Mesenchymal stem cell (in vitro differentiated cells and primary cell): ENCODE measurements around the gene SORBS1.
"Not testable (repeated sequence)": the region's sequence is repeated elsewhere in the genome, so short reads cannot be mapped to it uniquely, and the experiment has no call there.

ENCODE experiments used
- DNase-seq: peaks from one replicate; pipeline ENCODE4 v3.0.0-alpha.2; 2013
- H2AFZ ChIP-seq: one replicate; pipeline ENCODE4 v1.6.1; 2013; ENCODE audit warnings: low read depth, mild to moderate bottlenecking, control low read depth, inconsistent platforms, low read length, moderate library complexity
- H2AK5ac ChIP-seq: 2 replicates; pipeline ENCODE4 v1.6.1; 2013; ENCODE audit warnings: low read length, moderate library complexity, mild to moderate bottlenecking, inconsistent platforms; ENCODE audit not compliant: severe bottlenecking
- H2BK120ac ChIP-seq: one replicate; pipeline ENCODE4 v1.6.1; 2013; ENCODE audit warnings: low read depth, mild to moderate bottlenecking, inconsistent platforms, low read length, moderate library complexity
- H2BK12ac ChIP-seq, 2 experiments: one replicate each; pipeline ENCODE4 v1.6.1; 2013; ENCODE audit warnings: inconsistent platforms in 2 of 2, low read length in 2 of 2, mild to moderate bottlenecking in 2 of 2, moderate library complexity in 2 of 2, control low read depth in 1 of 2
- H2BK15ac ChIP-seq: one replicate; pipeline ENCODE4 v1.6.1; 2013; ENCODE audit warnings: mild to moderate bottlenecking, low read depth, inconsistent platforms; ENCODE audit not compliant: poor library complexity, severe bottlenecking
- H2BK5ac ChIP-seq: 2 replicates; pipeline ENCODE4 v1.6.1; 2013; ENCODE audit warnings: low read depth, mild to moderate bottlenecking, low read length, control low read depth, inconsistent platforms; ENCODE audit not compliant: poor library complexity, severe bottlenecking
- H3K14ac ChIP-seq, 2 experiments: one replicate each; pipeline ENCODE4 v1.6.1; 2013; ENCODE audit warnings: inconsistent platforms in 2 of 2, low read length in 2 of 2, control low read depth in 1 of 2, mild to moderate bottlenecking in 1 of 2, moderate library complexity in 1 of 2
- H3K18ac ChIP-seq, 2 experiments: one replicate each; pipeline ENCODE4 v1.6.1; 2013; ENCODE audit warnings: inconsistent platforms in 2 of 2, low read length in 2 of 2, control low read depth in 1 of 2, low read depth in 1 of 2, mild to moderate bottlenecking in 1 of 2
- H3K23ac ChIP-seq, 2 experiments: one replicate each; pipeline ENCODE4 v1.6.1; 2013; ENCODE audit warnings: inconsistent platforms in 2 of 2, low read length in 2 of 2, mild to moderate bottlenecking in 2 of 2, moderate library complexity in 2 of 2, control low read depth in 1 of 2
- H3K27ac ChIP-seq: 2 replicates; pipeline ENCODE4 v1.5.1; 2013; ENCODE audit warnings: mild to moderate bottlenecking, moderate library complexity, low read length, control low read depth, inconsistent platforms; ENCODE audit not compliant: poor library complexity, severe bottlenecking
- H3K27me3 ChIP-seq, 2 experiments: 2 replicates each; pipeline versions ENCODE4 v1.6.1 to v1.7.0; 2013; ENCODE audit warnings: low read length in 2 of 2, mild to moderate bottlenecking in 2 of 2, moderate library complexity in 2 of 2, control low read depth in 1 of 2, inconsistent platforms in 1 of 2; ENCODE audit not compliant: control insufficient read depth in 1 of 2, insufficient read depth in 1 of 2
- H3K36me3 ChIP-seq, 2 experiments: 2 replicates each; pipeline versions ENCODE4 v1.6.1 to v1.7.0; 2013; ENCODE audit warnings: low read length in 2 of 2, control low read depth in 1 of 2, inconsistent platforms in 1 of 2, low read depth in 1 of 2, mild to moderate bottlenecking in 1 of 2; ENCODE audit not compliant: insufficient read depth in 2 of 2, control insufficient read depth in 1 of 2
- H3K4ac ChIP-seq, 2 experiments: one replicate each; pipeline ENCODE4 v1.6.1; 2013; ENCODE audit warnings: inconsistent platforms in 2 of 2, low read length in 2 of 2, mild to moderate bottlenecking in 2 of 2, moderate library complexity in 2 of 2, control low read depth in 1 of 2, low read depth in 1 of 2
- H3K4me1 ChIP-seq: 2 replicates; pipeline ENCODE4 v1.6.1; 2013; ENCODE audit warnings: low read depth, low read length, control low read depth; ENCODE audit not compliant: control insufficient read depth, insufficient read depth
- H3K4me2 ChIP-seq: 2 replicates; pipeline ENCODE4 v1.6.1; 2013; ENCODE audit warnings: low read length, mild to moderate bottlenecking, inconsistent platforms; ENCODE audit not compliant: poor library complexity, severe bottlenecking
- H3K4me3 ChIP-seq, 2 experiments: 2 replicates each; pipeline versions ENCODE4 v1.5.1 to v1.7.0; 2013; ENCODE audit warnings: low read length in 2 of 2, mild to moderate bottlenecking in 2 of 2, control low read depth in 1 of 2, low read depth in 1 of 2; ENCODE audit not compliant: insufficient read depth in 1 of 2
- H3K79me1 ChIP-seq: replicated peaks from 2 replicates; pipeline ENCODE4 v1.6.1; 2013; ENCODE audit warnings: mild to moderate bottlenecking, control low read depth, low read length, inconsistent platforms; ENCODE audit not compliant: poor library complexity, severe bottlenecking
- H3K9ac ChIP-seq: 2 replicates; pipeline ENCODE4 v1.7.0; 2013; ENCODE audit warnings: mild to moderate bottlenecking, low read length, moderate library complexity
- H3K9me3 ChIP-seq: 2 replicates; pipeline ENCODE4 v1.7.0; 2013; ENCODE audit warnings: mild to moderate bottlenecking, low read length; ENCODE audit not compliant: control insufficient read depth
- H4K8ac ChIP-seq: one replicate; pipeline ENCODE4 v1.6.1; 2013; ENCODE audit warnings: inconsistent platforms, mild to moderate bottlenecking, low read length, moderate library complexity
- H4K91ac ChIP-seq: one replicate; pipeline ENCODE4 v1.6.1; 2013; ENCODE audit warnings: mild to moderate bottlenecking, low read length, inconsistent platforms
- WGBS: methylation state at CpG from one replicate; pipeline ENCODE4 v1.1.7; 2013; ENCODE audit warnings: mixed read lengths; 5-methylcytosine and 5-hydroxymethylcytosine counted together

The SORBS1 gene

GRCh38 chr10:95350219-95350829 is 210.8 kb downstream of the SORBS1 start:
- Histone ChIP-seq H3K9me3 (no peaks in the 10 kb centered on the region), H2AK5ac (no peak overlapping the region), H3K36me3 (peaks cover 0 to 2% of the 10 kb centered on the region in 2 experiments), H3K23ac (no peak overlapping the region), H3K9ac (no peak overlapping the region), H3K4ac (no peak overlapping the region), H2BK15ac (no peak overlapping the region), H2BK12ac (no peak overlapping the region), H2BK5ac (no peak overlapping the region), H3K4me2 (no peak overlapping the region), H2AFZ (no peak overlapping the region), H3K27ac (no peak overlapping the region), H3K4me3 (peak overlapping the region in 1 of 2 experiments; percentile 32), H4K8ac (no peak overlapping the region), H3K14ac (no peak overlapping the region), H2BK120ac (no peak overlapping the region), H3K18ac (no peak overlapping the region), H4K91ac (no peak overlapping the region), H3K27me3 (peaks cover 0 to 3% of the 10 kb centered on the region in 2 experiments), H3K4me1 (no peaks in the 10 kb centered on the region), H3K79me1 (no peaks in the 10 kb centered on the region)
- WGBS, result 81% methylated on average over 4 of the region's 6 CpGs
- DNase-seq, result peak; percentile 72

GRCh38 chr10:95347402-95347766 is 213.8 kb downstream of the SORBS1 start:
- not testable (repeated sequence) for H2BK120ac ChIP-seq, H2AFZ ChIP-seq, H3K14ac ChIP-seq, H3K23ac ChIP-seq, H4K91ac ChIP-seq, H2BK5ac ChIP-seq, H2BK12ac ChIP-seq, H3K4me2 ChIP-seq, H3K9ac ChIP-seq, H4K8ac ChIP-seq, H3K4ac ChIP-seq, H3K27ac ChIP-seq, H3K4me3 ChIP-seq, H3K36me3 ChIP-seq, DNase-seq, H2AK5ac ChIP-seq, H3K79me1 ChIP-seq, H3K18ac ChIP-seq, H3K9me3 ChIP-seq, H3K4me1 ChIP-seq, H2BK15ac ChIP-seq, H3K27me3 ChIP-seq
- 91% methylated on average over 7 of the region's 7 CpGs for WGBS

DNA sequence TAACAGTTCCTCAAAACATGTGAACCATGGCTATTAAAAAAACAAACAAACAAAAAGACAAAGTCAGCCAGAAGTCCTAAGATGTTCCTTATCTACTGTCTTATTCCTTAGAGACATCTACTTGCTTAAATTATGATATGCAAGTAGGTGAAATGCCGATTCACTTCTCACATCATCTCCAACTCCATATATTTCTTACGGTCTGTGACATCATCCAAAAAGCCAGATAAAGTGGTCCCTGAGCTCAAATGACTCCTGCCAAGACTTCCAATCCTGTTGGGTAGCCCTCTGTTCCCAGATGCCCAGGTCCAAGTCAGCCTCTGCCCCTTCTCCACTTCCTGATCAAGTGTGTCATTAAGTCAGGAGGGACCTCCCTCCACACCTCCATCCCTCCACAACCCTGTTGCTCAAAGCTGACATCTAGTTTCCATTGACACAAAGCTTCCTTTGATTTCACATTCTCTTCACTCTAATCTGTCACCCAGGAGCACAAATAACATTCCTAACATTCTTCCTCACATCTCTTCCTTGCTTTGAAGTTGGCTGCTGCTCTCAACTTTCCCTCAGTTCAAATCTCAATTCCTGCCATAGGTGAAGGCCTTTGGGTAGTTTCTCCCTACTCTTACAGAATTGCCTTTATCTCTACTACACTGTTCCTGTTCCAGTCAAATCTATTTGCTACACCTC is 214.3 kb downstream of the SORBS1 start:
- Histone ChIP-seq H4K91ac (no peak overlapping the region), H3K27me3 (peaks cover 0 to 3% of the 10 kb centered on the region in 2 experiments), H3K4me3 (no peak overlapping the region), H3K23ac (no peak overlapping the region), H2BK5ac (no peak overlapping the region), H2AK5ac (no peak overlapping the region), H3K36me3 (peaks cover 0 to 2% of the 10 kb centered on the region in 2 experiments), H3K9me3 (no peaks in the 10 kb centered on the region), H3K18ac (no peak overlapping the region), H3K4me1 (no peaks in the 10 kb centered on the region), H3K9ac (no peak overlapping the region), H2BK12ac (peak overlapping the region in 1 of 2 experiments; percentile 45), H3K4me2 (no peak overlapping the region), H4K8ac (no peak overlapping the region), H3K4ac (no peak overlapping the region), H2BK120ac (no peak overlapping the region), H3K27ac (no peak overlapping the region), H2AFZ (no peak overlapping the region), H3K14ac (no peak overlapping the region), H3K79me1 (no peaks in the 10 kb centered on the region), H2BK15ac (no peak overlapping the region)
- no peak for DNase-seq
- WGBS, result 92% methylated on average over 2 of the region's 2 CpGs

DNA sequence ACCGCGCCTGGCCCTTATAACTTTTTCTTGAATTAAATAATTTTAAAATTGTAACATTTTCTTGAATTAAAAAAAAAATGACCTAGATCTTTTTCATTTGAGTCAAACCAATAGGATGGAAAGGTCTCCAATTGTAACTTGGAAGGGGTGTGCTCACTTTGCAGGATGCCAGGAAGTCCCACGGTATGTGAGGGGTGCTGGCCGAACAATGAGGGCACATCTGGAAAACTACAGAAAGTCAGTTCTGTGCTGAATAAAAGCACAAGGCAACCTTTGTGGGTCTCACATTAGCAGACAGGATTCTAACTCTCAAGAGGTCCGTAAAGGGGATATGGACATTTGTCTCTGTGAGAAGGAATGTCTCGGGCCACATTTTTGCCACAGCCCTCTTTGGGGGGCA is 217.6 kb downstream of the SORBS1 start:
- no peak overlapping the region for H3K4me3 ChIP-seq
- H4K8ac ChIP-seq, result no peak overlapping the region
- no peak overlapping the region for H3K9ac ChIP-seq
- peaks cover 0 to 2% of the 10 kb centered on the region in 2 experiments for H3K27me3 ChIP-seq
- no peak overlapping the region for H3K18ac ChIP-seq
- H2BK15ac ChIP-seq, result no peak overlapping the region
- no peak overlapping the region for H2BK5ac ChIP-seq
- H3K4ac ChIP-seq, result peak overlapping the region in 1 of 2 experiments; percentile 66
- WGBS, result 95% methylated on average over 3 of the region's 6 CpGs
- no peaks in the 10 kb centered on the region for H3K4me1 ChIP-seq
- H2AFZ ChIP-seq, result no peak overlapping the region
- no peak overlapping the region for H3K14ac ChIP-seq
- H3K36me3 ChIP-seq, result no peaks in the 10 kb centered on the region
- H3K4me2 ChIP-seq, result no peak overlapping the region
- peak overlapping the region; percentile 16 for H4K91ac ChIP-seq
- H2AK5ac ChIP-seq, result no peak overlapping the region
- no peak for DNase-seq
- no peaks in the 10 kb centered on the region for H3K79me1 ChIP-seq
- no peak overlapping the region for H3K27ac ChIP-seq
- H3K9me3 ChIP-seq, result no peaks in the 10 kb centered on the region
- no peak overlapping the region for H3K23ac ChIP-seq
- H2BK120ac ChIP-seq, result peak overlapping the region; percentile 52
- no peak overlapping the region for H2BK12ac ChIP-seq
